ENCODE measurements around the gene NTRK2. TPM values are rescaled to one million over a fixed set of nuclear protein-coding genes. Genes with fewer than 3 reads are reported as not detected.
"Not testable (repeated sequence)": the region's sequence is repeated elsewhere in the genome, so short reads cannot be mapped to it uniquely, and the experiment has no call there.

Gene NTRK2
- total RNA-seq, 2 experiments from 2014 or later, result 0.17 to 0.25 TPM

DNA sequence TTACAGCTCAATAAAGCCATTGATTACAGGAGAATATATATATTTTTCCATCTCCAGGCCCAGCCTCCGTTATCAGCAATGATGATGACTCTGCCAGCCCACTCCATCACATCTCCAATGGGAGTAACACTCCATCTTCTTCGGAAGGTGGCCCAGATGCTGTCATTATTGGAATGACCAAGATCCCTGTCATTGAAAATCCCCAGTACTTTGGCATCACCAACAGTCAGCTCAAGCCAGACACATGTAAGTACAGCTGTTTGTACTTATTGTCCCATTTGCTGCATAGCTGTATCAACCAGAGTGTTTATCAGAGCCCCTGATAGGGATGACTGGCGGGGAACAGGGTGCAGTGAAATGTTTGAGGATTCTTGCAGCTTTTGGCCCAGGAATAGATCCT, 197.7 kb downstream of the NTRK2 start:
- CTCF ChIA-PET, result no interaction called here
- POLR2A ChIA-PET, result no interaction called here

DNA sequence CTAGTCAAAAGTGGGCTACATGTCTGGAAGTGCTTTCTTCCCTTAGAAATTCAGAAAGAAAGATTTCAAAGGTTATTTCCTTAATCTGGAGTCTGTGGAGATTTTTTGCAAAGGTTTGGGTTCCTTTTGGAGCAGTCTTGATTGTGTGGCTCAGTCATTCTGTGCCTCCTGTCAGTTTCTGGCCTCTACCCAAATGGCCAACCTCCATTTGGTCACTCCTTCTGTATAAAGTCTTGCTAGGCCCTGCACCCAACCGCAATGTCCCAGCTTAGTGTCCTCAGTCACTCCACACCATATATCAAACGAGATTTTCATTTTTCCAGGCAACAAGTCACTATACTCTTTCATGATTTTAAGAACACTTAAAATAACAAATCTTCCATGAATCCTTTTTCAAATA, 199.6 kb downstream of the NTRK2 start:
- ChIA-PET POLR2A (no interaction called here), CTCF (no interaction called here)

DNA sequence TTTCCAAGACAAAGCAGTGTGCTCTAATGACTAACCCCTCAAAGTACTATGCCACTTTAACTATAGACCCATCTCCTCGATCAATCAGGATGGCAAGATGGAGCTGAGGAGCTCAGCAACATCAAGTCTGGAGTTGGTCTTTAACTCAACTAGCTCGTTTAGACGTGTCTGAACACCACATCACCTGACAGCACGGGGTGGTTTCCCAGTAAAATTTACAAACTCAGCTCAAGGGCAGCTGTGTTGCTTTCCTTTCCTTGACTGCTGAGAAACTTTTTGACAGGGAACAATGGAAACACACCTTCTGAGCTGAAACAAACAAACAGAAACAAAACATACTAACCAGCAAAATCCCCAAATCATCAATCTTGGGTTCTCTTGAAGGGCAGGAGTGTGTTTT, 202.5 kb downstream of the NTRK2 start:
- POLR2A ChIA-PET, result no interaction called here
- CTCF ChIA-PET, result no interaction called here

DNA sequence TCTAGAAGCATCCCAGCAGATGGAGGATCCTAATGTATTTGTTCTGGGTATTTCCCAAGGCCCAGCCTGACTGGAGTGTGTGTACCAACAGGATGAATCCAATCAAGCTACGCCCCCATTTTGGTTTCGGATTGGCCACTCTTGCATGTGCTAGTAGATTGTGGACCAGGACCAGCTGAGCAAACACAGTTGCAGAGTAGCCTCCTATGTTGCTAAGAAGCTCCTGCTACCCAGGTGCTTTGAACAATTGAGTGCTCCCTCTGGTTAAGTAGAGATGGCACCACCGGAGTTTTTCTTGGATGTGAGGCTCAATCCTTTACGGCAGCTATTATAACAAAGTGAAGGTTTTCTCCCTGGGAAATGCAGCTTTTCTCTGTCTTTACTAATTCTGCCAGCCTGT, 204.5 kb downstream of the NTRK2 start:
- ChIA-PET CTCF (no interaction called here), POLR2A (no interaction called here)

DNA sequence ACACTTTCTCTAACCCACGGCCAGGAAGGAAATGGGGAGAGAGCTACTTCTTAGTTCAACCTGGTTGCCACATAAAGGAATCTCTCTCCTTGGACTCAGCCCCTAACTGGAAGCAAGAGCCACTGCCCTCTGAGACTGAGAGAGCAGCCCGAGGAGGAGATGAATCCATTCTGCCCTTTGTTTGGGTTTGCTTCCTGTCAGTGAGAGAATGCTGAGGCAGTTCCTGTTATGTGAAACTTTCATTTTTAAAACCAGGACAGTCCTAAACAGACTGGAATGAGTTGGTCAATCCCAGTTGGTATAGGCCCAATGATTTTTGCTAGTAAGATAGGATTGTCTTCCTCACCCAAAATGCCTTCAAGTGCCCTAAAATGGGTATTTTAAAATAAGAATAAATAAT, 205.1 kb downstream of the NTRK2 start:
- POLR2A ChIA-PET, result no interaction called here
- CTCF ChIA-PET, result no interaction called here

DNA sequence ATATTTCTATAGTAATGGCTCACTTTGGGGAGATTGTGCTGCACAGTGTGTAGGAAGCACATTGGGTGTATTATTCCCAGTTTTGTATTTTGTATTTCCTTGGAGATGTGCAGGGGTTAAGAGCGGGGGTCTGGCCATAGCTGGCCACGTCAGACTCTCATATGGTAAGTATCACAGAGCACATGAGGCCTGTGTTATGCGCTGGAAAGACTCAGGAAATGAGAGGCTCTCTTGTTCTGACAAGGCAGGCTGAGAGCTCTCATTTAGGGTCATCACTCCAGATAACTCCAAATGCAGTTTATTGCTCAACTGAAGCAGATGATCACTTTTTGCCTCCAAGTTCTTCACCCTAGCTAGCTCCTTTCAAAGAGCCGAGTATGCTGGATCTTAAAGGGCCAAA, 205.7 kb downstream of the NTRK2 start:
- POLR2A ChIA-PET, result no interaction called here
- CTCF ChIA-PET, result no interaction called here

DNA sequence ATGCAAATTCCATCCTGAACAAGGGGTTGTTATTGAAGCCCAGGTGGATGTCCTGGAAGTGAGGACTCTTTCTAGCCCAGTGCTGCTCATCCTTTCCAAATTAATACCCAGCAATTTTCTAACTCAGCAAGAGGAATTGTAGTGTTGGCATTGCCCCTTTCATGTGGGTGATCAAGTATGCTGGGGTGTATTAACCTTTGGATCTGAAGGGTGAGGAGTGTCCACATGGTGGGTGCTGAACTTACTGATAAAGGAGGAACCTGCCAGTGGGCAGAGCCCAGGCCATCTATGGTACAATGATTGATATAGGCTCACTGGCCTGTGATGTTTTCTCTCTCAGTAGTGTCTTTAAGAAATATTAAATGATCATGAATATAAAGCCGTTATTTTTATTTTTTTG, 210.1 kb downstream of the NTRK2 start:
- POLR2A ChIA-PET, result no interaction called here
- CTCF ChIA-PET, result no interaction called here

DNA sequence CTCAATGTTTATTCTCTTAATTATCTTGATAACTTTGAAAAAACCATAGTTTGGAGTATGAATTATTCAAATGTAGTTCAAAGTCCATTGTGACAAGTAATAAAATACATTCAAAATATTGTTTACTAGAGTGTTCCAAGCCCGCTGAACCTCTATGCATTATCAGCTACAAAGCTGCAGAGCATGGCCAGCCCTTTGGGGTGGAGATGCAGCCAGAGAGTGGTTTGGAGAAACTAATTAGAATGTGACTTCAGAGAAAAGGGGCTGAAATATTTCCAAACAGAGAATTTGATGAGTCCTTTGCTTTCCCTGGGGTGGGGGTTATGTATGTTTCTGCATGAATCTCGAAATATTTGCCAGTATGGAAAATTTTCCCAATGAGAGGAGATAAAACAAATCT, 211.3 kb downstream of the NTRK2 start:
- ChIA-PET POLR2A (no interaction called here), CTCF (no interaction called here)

DNA sequence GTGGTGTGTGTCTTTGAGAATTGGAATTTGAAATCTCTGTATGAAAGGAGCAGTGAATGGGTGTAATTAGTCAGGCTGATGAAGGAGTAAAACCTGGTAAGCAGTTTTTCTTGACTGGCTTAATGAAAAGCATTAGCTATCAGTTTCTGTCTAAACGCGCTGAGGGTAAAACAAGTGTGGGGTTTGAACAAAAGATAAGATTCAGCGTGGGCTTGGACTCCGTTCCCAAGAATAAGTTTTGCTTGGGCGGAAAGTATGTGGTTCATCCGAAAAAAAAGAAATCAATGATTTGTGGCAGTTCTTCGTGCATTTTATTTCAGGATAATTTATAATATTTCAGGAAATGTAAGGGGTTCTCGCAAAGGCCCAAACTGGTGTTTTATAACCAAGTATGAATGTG, 217.3 kb downstream of the NTRK2 start:
- POLR2A ChIA-PET, result no interaction called here
- CTCF ChIA-PET, result no interaction called here

DNA sequence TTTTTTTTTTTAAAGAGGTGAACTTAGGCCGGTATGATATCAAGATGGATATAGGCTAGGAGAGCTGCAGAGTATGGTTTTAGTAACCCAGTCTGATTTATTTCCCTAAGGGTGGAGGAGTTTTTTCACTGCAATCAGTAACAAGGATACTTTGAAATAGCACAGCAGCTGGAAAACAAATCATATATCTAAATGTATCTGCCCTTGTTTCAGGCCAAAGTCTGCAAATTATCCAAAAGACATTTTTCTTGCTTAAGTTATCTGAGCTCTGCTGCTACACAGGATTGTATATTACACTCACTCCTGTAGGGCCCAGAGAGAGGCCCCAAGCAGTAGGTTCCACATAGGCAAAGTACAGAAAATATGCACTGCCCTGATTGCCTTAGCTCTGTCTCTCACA, 222.4 kb downstream of the NTRK2 start:
- CTCF ChIA-PET, result no interaction called here
- POLR2A ChIA-PET, result no interaction called here

DNA sequence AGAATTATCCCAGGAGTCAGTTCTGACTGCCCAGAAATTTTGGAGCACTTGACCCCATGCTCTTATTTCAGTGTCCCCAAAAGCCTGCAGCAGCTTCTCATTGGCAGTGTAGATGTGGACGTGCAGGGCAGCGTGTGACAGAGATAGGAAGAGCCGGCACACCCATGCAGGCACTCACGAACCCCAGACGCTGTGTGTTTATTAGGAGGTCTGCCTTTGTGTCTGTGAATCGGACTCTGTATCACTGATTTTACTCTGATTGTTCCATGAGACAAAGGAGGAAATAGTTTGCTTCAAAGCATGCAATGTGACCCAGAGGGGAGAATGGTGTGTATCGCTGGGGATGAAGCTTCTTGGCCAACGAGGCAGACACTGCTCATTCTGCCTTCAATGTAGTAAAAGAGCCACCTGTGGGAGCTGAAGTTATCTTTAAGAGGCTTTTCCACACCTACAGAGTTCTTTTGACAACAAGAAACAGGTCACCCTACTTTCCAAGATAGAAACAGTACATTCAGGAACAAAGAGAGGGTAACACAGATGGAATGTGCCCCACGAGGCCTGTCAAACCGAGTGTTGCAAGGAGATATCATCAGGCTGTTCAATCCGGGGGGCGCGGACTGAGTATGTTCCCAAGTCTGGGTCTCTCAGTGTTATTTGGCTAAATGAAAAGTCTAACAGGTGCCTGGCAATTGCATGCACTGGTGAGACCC, 224.0 kb downstream of the NTRK2 start:
- POLR2A ChIA-PET, result no interaction called here
- CTCF ChIA-PET, result no interaction called here

DNA sequence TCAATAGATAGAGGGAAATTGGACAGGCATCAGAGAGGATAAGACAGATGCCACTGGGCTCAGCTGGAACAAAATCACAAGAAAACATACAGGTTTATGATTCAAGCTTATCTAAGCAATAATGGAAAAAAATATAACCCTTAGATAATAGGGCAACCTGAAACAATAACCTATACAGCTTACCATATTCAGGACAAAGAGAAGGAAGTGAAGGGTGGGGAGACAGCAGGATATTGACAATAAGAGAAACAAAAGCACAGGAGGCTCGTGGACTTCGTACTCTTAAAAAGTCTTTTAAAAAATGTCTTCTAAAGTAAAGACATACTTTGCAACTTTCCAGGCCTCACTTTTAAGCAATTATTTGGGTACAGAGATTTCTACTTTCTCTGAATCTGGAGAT, 225.3 kb downstream of the NTRK2 start:
- ChIA-PET CTCF (no interaction called here), POLR2A (no interaction called here)

DNA sequence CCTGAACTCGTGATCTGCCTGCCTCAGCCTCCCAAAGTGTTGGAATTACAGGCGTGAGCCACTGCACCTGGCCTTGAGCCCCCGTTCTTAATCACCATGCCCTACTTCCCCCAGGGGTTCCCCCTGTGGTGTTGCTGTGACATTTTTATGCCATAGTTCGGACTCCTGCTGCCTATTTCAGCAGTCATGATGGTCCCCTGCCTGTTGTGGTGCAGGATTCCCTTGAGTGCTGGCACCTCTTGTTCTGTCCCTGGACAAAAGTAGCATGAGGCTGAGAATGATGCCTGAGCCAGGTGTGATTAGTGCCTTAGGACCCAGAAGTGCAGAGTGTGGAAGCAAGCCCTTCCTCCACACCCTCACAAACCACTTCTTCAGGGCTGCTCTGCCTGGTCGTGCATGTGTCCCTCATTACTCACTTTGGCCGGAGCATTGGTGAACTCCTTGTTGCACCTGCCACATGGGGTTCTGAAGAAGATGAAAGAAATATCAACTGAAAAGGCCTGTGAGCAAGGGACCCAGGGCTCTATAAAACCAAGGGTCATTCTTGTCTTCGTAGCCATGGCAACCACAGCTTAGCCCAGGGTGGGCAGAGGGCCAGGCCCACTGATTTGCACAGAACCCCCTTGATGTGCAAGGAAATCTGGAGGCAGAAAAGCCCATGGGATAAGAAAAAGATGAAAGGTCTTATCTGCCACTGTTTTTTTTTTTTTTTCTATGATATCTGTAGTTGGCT, 228.0 kb downstream of the NTRK2 start:
- CTCF ChIA-PET, result no interaction called here

DNA sequence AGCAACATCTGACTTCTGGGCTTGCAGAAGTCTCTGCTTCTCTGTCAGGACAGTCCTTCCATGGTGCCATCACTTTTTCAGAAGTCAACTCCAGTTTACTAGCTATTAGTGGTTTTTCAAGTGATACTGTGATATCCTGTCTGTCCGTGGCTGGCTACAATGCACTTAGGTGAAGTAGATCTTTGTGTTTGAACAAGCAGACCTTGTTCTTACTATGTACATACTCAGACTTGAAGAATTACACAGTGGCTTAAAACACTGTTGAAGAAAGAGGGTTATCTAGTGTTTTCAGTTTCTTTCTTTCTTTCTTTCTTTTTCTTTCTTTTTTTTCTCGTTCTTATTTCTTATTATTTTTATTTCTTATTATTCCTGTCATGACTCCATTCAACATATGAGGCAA, 228.7 kb downstream of the NTRK2 start:
- CTCF ChIA-PET, result no interaction called here

More for the DNA sequence above, 228.0 kb downstream of the NTRK2 start:
- POLR2A ChIA-PET, result no interaction called here

DNA sequence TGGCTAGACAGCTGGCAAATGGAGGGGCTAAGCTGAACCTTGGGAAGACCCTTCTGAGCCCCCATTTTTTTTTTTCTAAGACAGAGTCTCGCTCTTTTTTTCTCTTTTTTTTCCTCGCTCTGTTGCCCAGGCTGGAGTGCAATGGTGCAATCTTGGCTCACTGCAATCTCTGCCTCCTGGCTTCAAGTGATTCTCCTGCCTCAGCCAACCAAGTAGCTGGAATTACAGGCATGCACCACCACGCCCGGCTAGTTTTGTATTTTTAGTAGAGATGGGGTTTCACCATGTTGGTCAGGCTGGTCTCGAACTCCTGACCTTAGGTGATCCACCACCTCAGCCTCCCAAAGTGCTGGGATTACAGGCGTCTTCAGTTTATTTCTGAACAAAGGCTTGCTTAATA, 229.1 kb downstream of the NTRK2 start:
- POLR2A ChIA-PET, CTCF ChIA-PET: not testable (repeated sequence)

More for the DNA sequence above, 228.7 kb downstream of the NTRK2 start:
- POLR2A ChIA-PET, result no interaction called here

DNA sequence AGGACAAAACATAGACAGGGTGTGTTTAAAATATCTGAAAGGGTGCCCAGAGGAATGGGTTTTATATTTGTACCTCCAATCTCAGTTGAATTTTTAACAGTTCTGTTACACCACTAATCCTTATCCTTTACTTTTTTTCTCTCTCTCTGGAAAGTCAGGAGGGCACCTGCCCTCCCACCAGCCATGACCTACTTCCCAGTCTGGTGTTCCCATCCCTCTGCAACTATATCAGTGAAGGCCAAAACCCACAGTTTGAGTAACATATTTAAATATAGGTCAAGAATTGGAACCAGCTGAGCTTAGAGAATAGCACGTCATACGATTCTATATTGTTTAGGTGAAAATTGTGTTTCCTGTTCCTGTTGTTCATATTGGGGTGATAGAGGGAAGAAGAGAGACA, 229.8 kb downstream of the NTRK2 start:
- POLR2A ChIA-PET, result no interaction called here
- CTCF ChIA-PET, result no interaction called here

DNA sequence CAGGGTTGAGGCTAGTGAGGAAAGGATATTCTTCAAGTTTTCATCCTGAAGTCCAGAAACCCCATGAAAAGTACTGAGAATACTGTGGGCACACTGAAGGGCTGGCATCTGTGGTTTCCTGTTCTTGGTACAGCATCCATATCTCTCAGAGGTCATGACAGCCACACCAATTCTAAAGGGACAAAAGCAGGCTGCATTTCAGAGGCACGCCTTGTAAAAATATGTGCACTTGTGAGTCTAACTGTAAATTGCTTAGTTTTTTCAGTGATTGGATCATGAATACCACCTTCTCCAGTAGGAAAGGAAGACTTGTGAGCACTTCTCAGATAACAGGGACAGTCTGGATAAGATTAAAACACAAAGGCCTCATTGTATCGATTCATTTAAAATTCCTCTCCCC, 230.9 kb downstream of the NTRK2 start:
- ChIA-PET POLR2A (no interaction called here), CTCF (no interaction called here)

DNA sequence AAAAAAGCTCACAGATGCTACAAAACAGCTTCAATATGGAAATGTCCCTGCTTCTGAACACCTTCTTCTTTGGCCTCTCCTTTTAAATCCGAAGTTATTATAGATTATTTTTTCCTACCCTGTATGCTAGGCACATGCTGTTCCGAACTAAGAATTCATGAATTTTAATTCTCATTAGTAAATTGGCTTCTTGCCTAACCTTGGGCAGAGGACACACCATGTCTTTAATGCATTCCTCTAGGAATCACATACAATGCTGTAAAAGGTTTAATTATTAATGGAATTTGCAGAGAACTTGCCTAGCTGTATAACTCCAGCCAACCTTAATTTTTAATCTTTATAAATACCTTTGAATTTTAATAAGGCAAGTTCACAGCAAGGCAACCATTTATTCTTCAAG, 234.4 kb downstream of the NTRK2 start:
- ChIA-PET CTCF (no interaction called here), POLR2A (no interaction called here)

DNA sequence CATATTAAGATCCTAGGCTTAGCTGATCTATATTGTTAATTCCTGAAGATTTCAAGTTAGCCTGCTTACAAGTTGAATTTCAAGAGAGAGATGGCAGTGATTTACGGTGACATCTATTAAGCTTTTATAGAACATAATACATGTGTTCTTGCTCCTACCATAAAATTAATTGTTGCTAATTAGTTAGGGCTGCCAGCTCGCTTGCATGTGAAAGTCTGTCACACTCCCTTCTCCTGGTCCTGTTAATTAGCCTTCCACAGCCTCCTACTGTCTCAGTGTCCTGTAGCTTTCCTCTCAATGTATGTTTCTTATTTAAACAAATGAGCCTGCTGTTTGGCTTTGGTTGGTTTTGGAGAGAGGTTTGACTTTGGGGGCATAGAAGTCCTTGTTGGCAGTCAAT, 247.2 kb downstream of the NTRK2 start:
- ChIA-PET POLR2A (no interaction called here), CTCF (no interaction called here)

DNA sequence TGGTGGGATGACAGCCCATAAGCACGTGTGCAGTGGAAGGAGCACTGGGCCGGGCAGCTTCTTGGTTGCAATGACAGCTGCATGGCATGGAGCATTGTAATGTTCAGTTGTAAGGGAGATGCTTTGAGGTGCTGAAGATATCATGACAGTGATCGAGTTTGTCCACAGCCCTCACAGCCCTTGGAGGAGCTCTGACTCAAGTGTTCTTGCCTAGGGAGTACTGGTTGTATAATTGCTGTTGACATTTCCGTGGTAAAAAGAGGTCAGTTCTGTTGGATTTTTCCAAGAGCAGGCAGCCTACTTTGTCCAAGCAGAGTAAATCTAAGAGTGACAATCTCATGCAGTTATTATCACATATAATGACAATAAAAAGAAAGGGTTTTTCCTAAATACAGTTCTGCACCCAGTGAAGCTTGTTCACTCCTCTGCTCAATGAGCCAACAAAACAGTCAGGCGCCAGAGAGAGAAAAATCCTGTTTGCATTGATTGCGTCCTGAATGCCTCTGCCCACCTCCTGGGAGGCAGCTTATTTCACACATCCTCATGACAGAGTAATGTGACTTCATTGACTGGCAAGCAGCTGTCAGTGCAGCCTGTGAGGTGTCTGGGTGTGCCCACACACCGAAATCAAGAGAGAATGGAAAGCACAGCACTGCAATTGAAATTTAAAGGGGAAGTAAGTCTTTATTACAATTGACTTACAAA, 248.0 kb downstream of the NTRK2 start:
- CTCF ChIA-PET, result no interaction called here
- POLR2A ChIA-PET, result no interaction called here

DNA sequence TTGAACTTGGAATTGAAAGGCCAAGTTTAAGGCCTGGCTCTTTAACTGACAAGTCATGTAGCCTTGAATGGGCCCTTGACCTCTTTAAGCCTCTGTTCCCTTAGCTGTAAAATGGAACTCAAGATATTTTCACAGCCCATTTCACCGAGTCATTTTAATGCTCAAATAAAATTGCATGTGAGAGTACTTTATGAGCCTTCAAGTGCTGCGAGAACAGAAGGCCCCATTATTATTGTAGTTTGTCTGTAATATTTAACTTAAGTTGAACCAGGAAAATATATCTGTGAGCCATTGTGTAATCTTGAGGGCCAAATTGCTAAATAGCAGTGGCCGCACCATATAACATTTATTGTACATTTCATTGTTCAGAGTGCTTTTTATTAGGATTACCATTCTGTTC, 249.9 kb downstream of the NTRK2 start:
- CTCF ChIA-PET, result no interaction called here
- POLR2A ChIA-PET, result no interaction called here

DNA sequence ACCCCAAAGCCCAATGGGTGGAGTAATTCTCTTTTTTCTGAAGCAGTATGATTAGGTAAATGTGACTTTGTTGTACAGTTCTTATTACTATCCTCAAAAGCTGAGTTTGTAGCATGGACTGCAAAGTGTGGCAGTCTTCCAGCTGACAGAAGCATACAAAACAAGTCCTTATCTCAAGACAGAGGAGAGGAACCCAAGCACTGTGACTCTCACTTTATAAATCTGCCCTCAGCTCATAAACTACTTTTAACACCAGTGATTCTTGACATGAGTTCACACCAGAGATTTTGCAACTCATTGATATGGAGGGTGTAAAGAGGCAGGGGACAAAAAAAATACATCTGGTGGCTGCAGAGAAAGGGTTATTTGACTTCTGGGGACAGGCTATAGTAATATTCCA, 251.6 kb downstream of the NTRK2 start:
- ChIA-PET CTCF (no interaction called here), POLR2A (no interaction called here)
